ENCODE data around the gene CACFD1.

Gene CACFD1

DNA sequence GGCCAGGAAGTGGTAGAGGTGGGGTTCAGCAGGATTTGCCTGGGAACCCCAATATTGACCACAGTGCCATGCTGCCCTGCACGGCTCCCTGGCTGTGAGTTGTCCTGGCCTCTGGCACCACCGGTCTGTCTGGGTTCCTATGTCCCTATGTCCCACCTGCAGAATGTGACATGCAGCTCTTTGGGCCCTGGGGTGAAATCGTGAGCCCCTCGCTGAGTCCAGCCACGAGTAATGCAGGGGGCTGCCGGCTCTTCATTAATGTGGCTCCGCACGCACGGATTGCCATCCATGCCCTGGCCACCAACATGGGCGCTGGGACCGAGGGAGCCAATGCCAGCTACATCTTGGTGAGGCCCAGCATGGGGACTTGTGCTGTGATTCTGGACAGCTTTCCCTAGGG is 2.0 kb upstream of the CACFD1 start:
- TF ChIP-seq, protein P1, sequence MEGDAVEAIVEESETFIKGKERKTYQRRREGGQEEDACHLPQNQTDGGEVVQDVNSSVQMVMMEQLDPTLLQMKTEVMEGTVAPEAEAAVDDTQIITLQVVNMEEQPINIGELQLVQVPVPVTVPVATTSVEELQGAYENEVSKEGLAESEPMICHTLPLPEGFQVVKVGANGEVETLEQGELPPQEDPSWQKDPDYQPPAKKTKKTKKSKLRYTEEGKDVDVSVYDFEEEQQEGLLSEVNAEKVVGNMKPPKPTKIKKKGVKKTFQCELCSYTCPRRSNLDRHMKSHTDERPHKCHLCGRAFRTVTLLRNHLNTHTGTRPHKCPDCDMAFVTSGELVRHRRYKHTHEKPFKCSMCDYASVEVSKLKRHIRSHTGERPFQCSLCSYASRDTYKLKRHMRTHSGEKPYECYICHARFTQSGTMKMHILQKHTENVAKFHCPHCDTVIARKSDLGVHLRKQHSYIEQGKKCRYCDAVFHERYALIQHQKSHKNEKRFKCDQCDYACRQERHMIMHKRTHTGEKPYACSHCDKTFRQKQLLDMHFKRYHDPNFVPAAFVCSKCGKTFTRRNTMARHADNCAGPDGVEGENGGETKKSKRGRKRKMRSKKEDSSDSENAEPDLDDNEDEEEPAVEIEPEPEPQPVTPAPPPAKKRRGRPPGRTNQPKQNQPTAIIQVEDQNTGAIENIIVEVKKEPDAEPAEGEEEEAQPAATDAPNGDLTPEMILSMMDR (IDR thresholded peaks at IDR 0.05; ENCODE audit: low read length, missing control alignments): no peak
- no peak for DNase-seq (ENCODE audit: low read depth)
- no peak overlapping the region for H3K4me3 ChIP-seq (replicated peaks; ENCODE audit: low read depth, low read length)

DNA sequence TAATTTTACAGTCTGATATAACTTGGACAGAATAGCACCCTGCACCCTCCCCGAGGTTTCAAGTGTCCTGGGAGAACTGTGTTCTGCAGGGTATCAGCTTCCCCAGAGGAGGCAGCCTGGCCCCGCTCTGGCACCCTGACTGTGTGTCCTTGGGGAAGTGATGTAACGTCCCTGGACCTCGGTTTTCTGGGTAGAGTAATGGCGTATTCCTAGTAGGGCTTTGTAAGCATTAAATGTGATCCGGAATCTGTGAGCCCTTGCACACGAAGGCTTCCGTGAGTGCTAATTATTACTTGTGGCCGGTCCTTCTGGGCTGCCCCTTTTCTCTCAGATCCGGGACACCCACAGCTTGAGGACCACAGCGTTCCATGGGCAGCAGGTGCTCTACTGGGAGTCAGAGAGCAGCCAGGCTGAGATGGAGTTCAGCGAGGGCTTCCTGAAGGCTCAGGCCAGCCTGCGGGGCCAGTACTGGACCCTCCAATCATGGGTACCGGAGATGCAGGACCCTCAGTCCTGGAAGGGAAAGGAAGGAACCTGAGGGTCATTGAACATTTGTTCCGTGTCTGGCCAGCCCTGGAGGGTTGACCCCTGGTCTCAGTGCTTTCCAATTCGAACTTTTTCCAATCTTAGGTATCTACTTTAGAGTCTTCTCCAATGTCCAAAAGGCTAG is 1.0 kb upstream of the CACFD1 start:
- DNase-seq (ENCODE audit: low read depth): no peak
- peak overlapping the region; percentile 80 for H3K4me3 ChIP-seq (replicated peaks; ENCODE audit: low read depth, low read length)
- TF ChIP-seq, protein P1 (IDR thresholded peaks at IDR 0.05; ENCODE audit: low read length, missing control alignments): no peak

- DNase-seq (ENCODE audit: low read depth): peak; percentile 24
- peak overlapping the region; percentile 80 for H3K4me3 ChIP-seq (replicated peaks; ENCODE audit: low read depth, low read length)
- TF ChIP-seq, protein P1 (IDR thresholded peaks at IDR 0.05; ENCODE audit: low read length, missing control alignments): no peak
These were observed 812 bp downstream of the CACFD1 start for GRCh38 chr9:133460405-133461175.

- TF ChIP-seq, protein P1 (IDR thresholded peaks at IDR 0.05; ENCODE audit: low read length, missing control alignments): no peak
- DNase-seq (ENCODE audit: low read depth): no peak
These were observed 2.2 kb downstream of the CACFD1 start for GRCh38 chr9:133461975-133462374.

DNA sequence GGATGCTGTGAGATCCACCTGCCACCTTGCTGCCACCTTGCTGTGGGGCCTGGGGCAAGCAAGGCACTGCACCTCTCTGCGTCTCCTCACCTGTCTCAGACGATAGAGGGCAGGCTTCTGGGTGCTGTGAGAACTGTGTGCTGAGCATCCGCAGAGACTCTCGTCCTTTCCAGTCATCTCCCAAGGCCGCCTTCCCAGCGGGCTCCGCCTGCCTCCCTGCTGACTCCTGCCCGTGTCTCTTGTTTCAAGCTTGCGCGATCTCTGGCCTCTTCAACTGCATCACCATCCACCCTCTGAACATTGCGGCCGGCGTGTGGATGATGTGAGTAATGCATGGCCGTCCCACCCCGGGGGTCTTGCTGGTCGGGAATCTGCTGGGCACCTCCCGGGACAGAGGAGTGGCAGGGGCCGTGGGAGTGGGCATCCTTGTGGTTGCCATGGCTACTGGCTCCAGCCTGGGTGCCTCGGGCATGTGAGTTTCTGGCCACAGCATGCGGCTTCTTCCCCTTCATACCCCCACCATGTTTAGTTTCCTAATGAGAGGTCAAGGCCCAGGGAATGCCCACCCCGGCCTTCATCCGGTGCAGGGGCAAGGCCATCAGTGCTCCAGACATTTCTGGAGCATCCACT is 3.6 kb downstream of the CACFD1 start:
- DNase-seq (ENCODE audit: low read depth): no peak
- TF ChIP-seq, protein P1 (IDR thresholded peaks at IDR 0.05; ENCODE audit: low read length, missing control alignments): no peak
- H3K4me3 ChIP-seq (replicated peaks; ENCODE audit: low read depth, low read length): no peak overlapping the region

More at GRCh38 chr9:133461975-133462374, 2.2 kb downstream of the CACFD1 start:
- no peak overlapping the region for H3K4me3 ChIP-seq (replicated peaks; ENCODE audit: low read depth, low read length)

DNA sequence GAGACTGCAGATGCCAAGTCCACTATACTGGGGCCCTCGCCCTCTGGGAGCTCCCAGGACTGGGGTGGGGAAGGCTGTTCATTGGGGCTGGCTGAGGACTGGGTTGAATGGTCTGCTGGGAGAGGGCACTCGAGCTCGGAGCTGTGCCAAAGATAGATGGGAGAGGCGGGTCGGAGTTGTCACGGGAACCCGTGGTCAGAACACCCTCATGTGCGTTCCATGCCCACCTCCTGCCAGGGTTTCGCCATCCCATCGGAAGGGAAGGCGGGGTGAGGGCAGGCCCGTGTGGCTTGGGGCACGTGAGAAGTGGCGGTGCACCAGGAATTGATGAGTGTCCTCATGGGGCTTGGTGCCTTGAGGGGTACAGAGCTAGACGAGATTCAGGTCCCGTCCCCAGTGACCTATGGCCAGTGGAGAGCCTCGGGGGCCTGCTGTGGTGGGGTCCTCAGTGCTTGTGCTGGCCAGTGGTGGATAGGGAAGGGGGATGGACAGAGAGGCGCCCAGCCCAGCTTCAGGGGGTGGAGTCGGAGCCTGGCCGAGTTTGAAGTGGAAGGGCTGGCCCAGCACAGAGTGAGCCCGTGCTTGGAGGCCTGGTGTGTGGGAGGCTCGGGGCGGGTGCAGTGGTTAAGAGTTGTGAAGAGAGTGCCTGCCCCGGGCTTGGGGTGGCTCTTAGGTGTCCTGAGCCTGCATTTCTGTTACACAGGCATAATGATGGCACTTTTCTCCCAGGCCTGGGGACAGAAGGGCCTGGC is 4.3 kb downstream of the CACFD1 start:
- H3K4me3 ChIP-seq (replicated peaks; ENCODE audit: low read depth, low read length): no peak overlapping the region
- peak; percentile 30 for DNase-seq (ENCODE audit: low read depth)
- TF ChIP-seq, protein P1 (IDR thresholded peaks at IDR 0.05; ENCODE audit: low read length, missing control alignments): no peak

Measured in fibroblast of pulmonary artery (primary cell).